Fibroblast of skin of back (primary cell): ENCODE measurements around the gene ZNG1A.
"Not testable (repeated sequence)": the region's sequence is repeated elsewhere in the genome, so short reads cannot be mapped to it uniquely, and the experiment has no call there.

Source experiments
- DNase-seq: peaks from one replicate; pipeline ENCODE4 v3.0.0-alpha.2; 2013

Gene ZNG1A

DNA sequence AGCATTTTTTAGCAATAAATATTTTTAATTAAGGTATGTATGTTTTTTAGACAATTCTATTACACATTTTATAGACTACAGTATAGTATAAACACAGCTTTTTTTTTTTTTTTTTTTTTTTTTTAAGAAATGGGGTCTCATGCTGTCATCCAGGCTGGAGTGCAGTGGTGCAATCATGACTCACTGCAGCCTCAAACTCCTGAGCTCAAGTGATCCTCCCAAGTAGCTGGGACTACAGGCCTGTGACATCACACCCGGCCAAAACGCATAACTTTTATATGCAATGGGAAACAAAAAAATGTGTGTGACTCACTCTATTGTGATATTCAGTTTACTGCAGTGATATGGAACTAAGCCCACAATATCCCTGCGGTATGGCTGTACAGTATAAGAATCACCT lies 9.1 kb downstream of the ZNG1A start:
- not testable (repeated sequence) for DNase-seq

DNA sequence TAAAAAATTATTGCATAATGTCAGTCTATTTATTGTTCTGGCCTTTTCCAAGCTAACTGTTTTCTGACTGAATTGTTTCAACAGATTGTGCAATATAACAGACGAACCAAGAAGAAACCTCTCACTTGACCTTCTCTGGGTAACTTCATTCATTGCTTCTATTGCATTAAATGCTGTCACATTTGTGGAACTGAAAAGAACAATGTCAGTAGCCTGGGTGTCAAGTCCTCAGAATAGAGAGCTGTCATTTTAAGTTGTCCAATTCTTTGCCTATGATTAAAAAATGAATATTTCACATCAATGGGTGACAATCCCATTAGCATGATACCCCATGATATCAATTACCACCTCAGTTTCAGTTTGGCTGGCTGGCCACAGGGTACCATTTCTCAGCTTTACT lies 19.0 kb downstream of the ZNG1A start:
- DNase-seq = not testable (repeated sequence)

DNA sequence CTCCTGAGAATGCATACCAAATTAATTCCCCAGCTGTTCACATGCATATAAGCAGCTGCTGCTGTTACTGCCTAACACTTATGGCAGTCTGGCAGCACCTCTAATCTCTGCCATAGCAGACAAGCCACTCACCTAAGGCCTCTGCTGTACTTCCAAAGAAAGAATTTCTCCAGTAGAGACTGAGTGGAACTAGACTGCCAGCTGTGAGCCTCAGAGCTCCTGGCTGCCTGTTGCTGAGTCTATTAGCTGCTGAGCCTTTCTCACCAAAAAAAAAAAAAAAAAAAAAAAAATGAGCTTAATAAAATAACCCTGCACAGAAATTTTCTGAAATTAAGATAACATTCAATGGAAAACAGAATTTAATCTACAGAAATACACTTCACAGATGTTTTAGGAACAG lies 27.7 kb downstream of the ZNG1A start:
- DNase-seq = not testable (repeated sequence)

DNA sequence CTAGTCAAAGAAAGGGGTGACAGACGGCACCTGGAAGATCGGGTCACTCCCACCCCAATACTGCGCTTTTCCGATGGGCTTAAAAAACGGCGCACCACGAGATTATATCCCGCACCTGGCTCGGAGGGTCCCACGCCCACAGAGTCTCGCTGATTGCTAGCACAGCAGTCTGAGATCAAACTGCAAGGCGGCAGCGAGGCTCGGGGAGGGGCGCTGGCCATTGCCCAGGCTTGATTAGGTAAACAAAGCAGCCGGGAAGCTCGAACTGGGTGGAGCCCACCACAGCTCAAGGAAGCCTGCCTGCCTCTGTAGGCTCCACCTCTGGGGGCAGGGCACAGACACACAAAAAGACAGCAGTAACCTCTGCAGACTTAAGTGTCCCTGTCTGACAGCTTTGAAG lies 39.0 kb downstream of the ZNG1A start:
- DNase-seq = not testable (repeated sequence)

DNA sequence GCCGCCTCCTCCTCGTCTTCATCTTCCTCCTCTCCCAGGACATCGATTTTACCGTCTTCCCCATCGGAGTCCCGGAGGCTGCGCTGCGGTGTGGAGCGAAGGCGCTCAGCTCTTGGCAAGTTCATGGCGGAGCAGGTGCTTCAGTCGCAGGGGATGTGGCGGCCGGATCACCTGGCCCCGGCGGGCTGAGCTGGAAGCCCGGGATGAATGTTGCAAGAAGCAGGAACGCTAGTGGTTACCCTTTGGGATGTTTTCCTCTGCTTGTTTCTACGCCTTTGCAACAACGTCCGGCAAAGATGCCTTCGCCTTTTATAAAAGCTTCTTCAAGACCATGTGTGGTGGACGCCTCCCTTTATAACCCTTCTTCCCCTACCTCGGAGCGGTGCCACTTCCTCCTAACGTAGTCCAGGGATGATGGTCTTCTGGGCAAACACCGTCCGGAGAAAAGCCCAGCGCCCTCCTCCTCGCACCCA lies 60.8 kb downstream of the ZNG1A start, which contains the start of gene FOXD4:
FOXD4 (minus strand) TSS at position 423 of the 473 bp plus-strand sequence; CDS start at position 125, 298 bp downstream.
- DNase-seq = not testable (repeated sequence)

DNA sequence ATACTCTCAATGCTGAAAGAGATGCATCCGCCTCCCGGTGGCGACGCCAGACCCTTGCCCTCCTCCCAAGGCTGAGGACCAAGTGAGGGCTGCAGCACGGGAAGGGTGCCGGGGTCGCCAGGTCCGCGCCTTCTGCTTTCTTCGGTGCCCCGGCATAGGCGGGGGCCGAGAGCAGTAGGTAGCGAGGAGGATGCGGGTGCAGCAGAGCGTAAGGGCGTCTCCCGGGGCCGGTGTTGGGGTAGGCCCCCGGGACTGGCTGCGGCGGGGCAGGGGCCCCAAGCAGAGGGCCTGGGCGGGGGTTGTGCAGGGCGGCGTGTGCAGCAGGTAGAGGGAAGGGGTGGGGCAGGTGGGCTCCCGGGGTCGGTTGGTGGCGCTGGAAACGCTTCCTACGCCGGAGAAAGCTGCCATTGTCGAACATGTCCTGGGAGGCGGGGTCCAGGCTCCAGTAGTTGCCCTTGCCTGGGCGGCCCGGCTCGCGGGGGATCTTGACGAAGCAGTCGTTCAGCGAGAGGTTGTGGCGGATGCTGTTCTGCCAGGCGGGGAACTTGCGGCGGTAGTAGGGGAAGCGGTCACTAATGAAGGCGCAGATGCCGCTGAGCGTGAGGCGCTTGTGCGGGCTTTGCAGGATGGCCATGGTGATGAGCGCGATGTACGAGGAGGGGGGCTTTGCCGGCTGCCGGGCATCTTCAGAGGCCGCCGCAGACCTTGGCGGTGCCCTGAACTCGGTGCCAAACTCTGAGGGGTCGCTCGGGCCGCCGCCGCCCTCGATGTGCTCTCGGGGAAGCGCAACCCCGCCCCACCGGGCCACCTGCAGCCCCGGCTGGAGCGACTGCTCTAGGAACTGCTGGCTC lies 61.5 kb downstream of the ZNG1A start:
- not testable (repeated sequence) for DNase-seq

DNA sequence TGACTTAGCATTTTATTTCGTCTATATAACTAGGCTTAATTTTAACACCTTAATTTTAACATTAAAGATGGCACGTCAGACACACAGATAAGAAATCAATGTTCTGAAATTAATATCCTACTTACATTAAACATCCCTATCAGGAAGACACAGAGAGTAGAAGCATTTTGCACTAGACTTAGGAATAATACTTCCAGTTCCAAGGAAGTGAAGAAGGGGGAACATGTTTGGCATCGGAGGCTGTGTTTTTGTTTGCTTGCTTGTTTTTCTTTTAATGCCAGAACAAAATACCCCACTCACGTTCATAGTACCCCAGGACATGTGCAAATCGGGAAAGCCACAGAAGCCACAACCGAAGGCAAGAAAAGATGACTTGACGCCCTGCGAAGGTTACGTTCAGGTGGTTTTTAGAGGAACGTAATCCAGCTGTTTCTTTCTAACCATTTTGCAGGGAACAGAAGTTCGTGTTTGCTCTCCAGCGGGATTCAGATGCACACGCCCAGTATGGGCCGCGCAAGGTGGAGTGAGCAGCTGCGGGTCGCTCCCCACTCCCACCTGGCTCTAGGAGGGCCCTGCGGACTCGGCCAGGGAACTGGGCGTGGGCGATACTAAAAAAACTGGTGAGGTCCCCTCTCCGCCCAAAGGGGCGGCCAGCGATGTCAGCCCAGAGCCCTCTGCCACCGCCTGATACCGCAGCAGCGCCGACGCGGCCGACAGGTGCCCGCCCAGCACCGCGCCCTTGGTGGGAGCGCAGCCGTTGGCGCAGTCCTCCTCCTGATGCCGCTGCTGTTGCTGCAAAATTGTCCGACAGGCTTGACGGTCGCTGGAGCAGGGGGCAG lies 62.4 kb downstream of the ZNG1A start:
- DNase-seq = not testable (repeated sequence)

DNA sequence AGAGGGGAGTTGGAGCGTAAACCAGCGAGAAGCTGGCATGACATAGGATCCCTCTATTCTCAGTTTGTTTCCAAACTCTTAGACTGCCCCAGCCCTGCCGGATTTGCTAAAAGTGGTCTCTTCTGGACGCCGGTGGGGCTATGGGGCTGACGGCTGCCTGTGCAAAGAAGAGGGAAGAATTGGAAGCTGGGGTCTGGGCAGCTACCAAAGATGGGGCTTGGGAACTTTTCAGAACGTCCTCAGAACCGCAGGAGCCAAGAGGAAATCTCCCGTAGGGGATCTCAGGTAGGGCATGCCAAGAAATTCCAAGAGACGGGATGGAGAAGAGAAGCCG lies 63.8 kb downstream of the ZNG1A start:
- not testable (repeated sequence) for DNase-seq

DNA sequence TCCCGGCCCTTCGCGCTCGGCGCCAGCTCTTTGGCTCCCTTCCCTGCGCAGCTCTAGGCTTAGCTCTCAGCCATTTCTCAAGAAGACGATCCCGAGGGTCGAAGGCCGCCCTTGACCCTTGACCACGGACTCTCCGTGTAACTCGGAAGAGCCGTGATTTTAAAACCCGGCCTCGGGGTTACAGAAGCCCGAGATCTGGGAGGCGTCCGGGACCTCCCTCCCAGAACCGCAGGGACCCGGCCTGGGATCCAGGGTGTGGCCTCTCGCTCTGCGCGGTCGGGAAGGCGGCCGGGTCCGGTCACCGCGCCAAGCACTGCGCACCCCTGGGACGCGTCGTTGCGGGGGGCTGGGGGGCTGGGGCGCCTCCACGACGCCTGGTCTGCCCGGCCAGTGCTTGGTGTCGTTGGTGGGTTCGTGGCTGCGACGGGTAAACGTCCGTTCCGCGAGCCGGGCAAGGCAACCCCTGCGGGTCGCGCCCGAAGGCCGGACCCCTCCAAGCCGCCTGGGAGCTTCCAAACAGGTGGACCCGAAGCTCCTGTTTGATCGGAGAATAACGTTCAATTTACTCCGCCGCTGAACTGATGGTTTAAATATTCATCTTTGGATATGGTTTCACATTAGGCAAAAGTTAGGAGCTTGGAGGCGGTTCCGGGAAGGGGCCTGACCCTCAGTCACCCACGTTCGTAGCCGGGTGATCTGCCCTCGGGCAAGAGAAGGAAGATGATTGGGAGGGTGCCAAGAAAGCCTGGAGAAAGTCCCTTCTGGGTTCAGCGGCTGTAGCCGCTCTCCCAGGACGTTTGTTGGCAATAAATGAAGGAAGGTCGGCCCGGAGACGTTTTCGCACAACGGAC lies 64.4 kb downstream of the ZNG1A start:
- not testable (repeated sequence) for DNase-seq

DNA sequence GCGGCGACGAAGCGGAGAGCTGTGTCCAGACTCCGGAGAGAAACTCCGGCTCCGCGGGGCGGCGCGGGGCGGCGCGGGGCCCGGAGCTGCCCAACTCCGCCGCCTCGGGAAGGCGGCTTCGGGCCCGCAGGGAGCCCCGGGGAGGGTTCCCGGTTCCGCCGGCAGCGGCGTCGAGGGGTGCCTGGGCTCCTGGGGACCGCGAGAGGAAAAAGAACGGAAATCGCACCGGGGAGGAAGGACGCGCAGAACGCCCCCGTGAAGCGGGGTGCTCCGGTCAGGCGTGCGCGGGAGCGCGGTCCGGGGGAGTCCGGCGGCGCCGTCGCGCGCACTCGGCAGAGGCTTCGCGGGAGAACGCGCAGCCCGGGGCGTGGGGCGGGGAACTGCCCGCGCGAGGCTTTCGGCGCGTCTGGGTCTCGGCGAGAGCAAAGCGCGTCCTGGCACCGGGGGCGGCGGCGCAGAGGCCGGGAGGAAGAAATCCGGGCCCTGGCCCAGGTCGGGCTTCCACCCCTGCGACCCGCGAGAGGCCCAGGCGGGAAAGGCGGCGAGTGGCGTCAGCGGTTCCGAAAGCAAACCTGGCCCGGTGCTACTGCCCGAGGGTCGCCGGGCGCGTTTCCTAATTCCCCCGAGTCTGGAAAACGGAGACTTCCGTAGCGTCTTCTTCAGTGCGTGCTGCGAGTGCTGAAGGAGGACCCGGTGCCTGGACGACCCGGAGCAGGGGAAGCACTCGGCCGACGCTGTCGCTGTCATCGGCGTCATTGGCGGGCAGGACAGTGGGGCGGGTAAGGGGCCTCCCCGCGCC lies 65.2 kb downstream of the ZNG1A start:
- peak; percentile 4 for DNase-seq

DNA sequence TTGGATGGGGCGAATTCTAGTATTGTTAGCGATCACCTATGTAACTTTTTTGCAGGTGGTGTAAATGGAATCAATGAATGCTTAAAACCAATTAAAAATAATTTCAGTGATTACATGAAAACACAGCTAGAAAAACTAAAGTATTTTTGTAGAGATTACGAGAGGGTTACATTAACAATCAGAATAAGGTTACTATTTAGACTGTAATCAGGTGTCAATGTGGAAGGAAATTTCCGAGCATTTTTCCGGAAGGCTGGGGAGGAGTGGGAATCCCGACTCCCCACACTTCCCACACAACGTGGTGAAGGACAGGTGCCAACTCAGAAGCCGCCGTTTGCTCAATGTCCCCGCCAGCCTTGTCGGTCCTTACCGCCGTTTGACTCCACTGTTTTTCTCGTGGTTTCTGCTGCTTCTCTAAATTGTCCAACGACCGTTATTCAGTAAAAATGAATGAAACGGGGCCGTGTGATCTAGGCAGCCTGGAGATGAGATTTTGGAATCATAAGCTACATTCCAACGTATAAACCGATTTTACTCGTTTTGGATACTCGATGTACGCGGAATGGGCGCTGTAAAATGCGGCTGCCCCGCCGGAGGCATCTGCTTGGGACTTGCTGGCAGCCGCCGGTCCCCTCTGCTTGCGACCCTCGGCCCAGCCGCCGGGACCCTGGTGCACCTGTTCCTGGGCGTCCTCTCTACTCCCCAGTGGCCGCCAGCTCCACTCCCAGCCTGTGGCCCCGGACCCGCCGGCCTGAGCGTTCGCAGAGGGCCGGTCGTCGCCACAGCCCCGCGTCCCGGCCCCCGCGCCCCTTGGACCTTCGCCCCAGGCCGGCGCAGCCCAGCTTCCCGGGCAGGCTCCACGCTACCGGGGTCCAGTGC lies 66.0 kb downstream of the ZNG1A start:
- not testable (repeated sequence) for DNase-seq

DNA sequence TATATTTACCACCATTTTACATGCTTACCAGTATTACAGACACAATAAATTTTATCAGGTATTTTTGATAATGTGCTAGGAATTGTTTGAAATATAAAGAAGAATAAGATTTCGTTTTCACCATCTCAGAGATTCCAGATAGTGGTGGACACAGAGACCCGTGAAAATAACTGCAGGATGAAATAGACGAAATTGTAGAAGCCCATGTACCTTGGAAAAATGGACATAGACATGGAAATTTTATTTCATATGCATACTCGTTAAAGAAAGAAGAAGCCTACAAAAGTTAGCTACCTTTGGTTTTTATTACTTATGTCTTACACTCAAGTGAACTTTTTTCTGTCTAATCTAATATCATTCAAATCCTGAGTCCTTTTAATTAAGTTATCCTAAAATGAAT lies 68.2 kb downstream of the ZNG1A start:
- not testable (repeated sequence) for DNase-seq

DNA sequence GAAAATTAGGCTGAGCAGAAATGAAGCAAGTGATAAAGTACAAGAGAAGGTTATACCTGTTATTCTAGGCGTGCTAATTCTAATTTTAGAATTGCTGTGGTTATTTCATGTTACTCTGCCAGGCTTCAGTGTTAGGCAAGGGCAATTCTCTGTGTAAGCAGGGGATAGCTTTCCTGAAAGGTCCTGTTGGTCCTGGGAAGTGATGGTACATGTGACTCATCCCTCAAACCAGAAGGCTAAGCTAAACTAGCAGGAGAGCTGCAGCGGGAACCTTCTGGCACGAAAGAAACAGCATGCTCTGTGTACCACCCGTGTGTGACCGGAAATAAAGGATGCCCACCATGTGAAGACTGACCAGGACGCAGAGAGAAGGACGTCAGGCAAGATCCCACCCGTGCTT lies 69.3 kb downstream of the ZNG1A start:
- not testable (repeated sequence) for DNase-seq

DNA sequence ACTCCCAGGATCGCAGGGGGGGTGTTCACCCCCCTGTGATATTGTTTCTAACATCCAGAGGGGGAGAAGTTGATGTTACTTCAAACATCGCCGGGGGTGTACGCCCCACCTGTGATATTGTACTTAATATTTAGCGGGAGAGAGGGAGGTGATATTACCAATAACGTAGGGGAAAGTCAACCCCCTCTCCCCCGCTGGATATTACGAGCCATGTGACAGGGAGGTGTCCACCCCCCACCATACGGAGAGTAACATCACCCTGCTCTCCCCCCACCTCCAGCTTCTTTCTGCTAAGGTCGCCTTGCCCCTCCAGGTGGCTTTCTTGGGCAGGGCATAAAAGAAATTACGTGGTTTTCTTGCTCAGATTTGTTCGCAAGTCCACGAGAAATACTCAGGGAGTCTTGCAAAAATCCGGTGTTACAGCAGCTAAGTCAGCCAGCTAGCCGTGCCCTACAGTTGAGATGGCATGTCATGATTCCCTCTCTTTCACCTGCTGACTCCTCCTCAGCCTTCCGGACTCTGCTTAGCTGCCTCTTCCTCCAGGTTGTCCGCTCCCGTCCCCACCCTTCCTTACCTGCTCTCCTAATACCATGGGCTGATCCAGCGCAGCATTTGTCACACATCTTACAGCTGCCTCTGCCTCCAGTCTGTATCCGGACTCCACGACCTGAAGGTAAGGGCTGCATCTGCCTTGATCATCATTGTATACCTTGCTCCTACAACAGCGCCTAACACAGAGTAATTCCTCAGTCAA lies 69.9 kb downstream of the ZNG1A start:
- DNase-seq = not testable (repeated sequence)

DNA sequence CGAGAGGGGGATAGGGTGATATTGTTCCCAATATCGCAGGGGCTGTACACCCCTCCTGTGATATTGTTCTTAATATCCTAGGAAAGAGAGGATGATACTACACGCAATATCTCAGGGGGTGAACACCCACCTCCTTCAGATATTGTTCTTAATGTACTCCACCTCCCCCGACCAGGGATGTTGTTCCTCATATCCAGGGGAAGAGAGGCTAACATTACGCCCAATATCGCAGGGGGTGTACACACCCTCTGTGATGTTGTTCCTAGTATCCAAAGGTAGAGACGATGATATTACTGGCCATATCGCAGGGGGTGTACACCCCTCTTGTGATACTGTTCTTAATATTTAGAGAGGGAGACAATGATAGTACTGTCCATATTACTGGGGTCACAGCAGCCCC lies 72.9 kb downstream of the ZNG1A start:
- DNase-seq = not testable (repeated sequence)

DNA sequence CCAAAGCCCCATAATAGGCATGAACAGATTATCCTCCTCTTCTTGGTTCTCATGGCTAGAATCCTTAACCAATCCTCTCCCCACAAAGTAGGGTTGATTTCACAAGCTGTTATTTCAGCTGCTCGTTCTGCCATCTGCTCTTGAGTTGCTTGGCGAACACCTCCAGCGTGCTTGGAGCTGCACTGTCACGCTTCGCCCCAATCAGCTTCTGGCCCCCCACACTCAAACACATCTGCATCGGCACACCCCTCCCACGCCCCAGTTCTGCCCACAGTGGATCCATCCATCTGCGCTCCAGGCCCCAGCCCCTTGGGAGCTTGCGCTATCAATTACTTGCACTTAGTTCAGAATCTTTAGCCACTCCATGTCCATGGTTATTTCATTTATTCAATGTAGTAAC lies 78.4 kb downstream of the ZNG1A start:
- DNase-seq = not testable (repeated sequence)

DNA sequence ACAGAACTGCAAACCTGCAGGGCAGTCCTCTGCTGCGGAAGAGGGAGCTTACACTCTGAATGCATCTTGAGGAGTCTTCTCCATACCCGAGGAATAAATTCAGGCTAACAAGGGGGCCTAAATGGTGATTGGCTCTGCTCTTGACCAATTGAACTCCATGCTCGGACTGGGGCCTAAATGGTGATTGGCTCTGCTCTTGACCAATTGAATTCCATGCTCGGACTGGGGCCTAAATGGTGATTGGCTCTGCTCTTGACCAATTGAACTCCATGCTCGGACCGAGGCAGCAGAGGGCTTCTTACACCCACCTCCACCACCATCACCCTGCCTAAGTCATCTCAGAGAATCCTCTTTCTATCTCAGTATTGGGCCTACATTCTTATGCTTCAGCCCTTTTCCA lies 79.0 kb downstream of the ZNG1A start:
- not testable (repeated sequence) for DNase-seq

DNA sequence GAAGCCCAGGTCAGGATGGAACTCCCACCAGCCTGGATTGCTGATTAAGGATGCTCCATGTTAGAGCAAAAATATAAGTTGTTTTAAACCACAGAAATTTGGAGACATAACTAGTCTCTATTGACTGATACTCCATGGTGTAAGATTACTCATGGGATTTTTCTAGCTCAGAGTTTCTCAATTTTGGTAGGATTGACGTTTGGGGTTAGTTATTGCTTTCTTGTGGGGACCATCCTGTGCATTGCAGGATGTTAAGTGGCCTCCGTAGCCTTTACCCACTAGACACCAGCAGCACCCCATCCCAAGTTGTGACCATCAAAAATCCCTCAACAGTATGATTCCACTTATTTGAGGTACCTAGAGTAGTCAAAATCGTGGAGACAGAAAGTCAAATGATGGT lies 80.1 kb downstream of the ZNG1A start:
- not testable (repeated sequence) for DNase-seq

DNA sequence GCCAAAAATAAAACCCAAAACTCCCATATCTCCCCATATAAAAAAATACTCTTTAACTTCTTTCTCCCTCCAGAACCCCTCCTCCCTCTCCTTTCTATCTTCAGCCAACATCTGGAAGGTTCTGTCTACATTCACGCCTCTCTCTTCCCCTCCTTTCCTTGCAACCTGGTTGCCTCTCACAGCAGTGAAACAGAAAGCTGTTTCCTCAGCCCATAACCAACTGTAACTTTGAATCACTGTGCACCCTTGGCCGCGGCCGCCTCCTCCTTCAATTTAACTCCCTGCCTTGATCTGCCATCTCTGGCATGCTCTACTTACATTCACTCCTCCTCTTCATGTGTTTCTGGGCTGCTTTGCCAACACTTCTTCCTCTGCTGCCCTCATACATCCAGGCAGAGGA lies 83.9 kb downstream of the ZNG1A start:
- not testable (repeated sequence) for DNase-seq

DNA sequence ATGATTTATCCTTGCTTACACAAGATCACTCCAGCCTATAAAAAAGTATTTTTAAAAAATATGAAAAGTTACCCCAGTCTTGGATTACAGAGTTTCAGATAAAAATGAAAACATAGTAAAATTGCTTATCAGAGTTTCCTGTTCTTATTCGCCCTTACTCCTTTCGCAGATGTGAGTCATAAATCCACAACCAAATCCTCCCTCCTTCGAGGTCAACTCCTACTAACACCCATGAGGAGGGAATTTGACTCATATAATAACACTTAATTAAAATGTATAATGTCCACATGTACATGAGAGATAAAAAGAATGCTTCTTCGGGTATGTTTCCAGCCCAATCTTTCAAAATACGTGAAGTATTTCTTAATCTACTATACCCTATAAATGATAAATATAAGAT lies 84.5 kb downstream of the ZNG1A start:
- DNase-seq = not testable (repeated sequence)
